PFSK-1 (cell line): Measurements from ENCODE around the gene LAD1.

Source experiments
- FOXP2 ChIP-seq: optimal IDR thresholded peaks from 2 replicates; pipeline ENCODE3; 2011; ENCODE audit warnings: borderline replicate concordance, control low read depth, inconsistent platforms; ENCODE audit not compliant: insufficient read depth; ENCODE audit errors: extremely low read length, extremely low read depth
- POLR2AphosphoS5 ChIP-seq: IDR thresholded peaks from 2 replicates; pipeline ENCODE4 v1.6.1; 2012; ENCODE audit warnings: low read depth, mild to moderate bottlenecking, control low read depth, low read length, moderate library complexity
- SIN3A ChIP-seq: IDR thresholded peaks from 2 replicates; pipeline ENCODE4 v1.6.1; 2012; ENCODE audit warnings: mild to moderate bottlenecking, low read length, moderate library complexity, borderline replicate concordance; ENCODE audit not compliant: insufficient read depth
- TAF1 ChIP-seq: IDR thresholded peaks from 2 replicates; pipeline ENCODE4 v1.6.1; 2012; ENCODE audit warnings: low read length, control low read depth, borderline replicate concordance; ENCODE audit not compliant: insufficient read depth
- TF ChIP-seq, protein P1 (sequence below), 2 experiments: IDR thresholded peaks; 2 replicates each; pipeline versions ENCODE4 v1.6.1 to v1.8.0; 2011 to 2012; ENCODE audit warnings: low read depth in 2 of 2, low read length in 2 of 2, control low read depth in 1 of 2, inconsistent platforms in 1 of 2, mild to moderate bottlenecking in 1 of 2, moderate library complexity in 1 of 2; ENCODE audit not compliant: insufficient read depth in 1 of 2

The LAD1 gene

DNA sequence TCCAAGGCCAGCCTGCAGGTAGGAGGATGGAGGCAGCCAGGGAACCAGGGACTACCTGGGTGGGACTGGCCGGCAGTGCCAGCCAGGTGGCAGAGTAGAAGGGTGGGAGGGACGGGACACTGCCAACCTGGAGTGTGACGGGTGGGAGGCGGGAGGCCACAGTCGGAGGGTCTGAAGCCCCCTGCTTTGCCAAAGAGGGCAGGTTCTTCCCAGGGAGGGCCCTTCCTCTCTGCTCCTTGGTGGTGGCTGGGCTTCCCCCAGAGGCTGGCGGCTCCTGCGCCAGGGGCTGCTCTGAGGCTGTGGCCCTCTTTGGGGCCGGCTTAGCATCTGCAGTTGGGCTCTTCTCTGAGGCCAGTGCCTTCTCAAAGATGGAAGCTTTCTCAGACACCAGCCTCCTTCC is 12.9 kb downstream of the LAD1 start:
- TF ChIP-seq, protein P1, sequence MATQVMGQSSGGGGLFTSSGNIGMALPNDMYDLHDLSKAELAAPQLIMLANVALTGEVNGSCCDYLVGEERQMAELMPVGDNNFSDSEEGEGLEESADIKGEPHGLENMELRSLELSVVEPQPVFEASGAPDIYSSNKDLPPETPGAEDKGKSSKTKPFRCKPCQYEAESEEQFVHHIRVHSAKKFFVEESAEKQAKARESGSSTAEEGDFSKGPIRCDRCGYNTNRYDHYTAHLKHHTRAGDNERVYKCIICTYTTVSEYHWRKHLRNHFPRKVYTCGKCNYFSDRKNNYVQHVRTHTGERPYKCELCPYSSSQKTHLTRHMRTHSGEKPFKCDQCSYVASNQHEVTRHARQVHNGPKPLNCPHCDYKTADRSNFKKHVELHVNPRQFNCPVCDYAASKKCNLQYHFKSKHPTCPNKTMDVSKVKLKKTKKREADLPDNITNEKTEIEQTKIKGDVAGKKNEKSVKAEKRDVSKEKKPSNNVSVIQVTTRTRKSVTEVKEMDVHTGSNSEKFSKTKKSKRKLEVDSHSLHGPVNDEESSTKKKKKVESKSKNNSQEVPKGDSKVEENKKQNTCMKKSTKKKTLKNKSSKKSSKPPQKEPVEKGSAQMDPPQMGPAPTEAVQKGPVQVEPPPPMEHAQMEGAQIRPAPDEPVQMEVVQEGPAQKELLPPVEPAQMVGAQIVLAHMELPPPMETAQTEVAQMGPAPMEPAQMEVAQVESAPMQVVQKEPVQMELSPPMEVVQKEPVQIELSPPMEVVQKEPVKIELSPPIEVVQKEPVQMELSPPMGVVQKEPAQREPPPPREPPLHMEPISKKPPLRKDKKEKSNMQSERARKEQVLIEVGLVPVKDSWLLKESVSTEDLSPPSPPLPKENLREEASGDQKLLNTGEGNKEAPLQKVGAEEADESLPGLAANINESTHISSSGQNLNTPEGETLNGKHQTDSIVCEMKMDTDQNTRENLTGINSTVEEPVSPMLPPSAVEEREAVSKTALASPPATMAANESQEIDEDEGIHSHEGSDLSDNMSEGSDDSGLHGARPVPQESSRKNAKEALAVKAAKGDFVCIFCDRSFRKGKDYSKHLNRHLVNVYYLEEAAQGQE (IDR thresholded peaks at IDR 0.05; ENCODE audit: insufficient read depth in 1 of 2, low read depth in 2 of 2, low read length in 2 of 2) = no peak
- no peak for TF ChIP-seq POLR2AphosphoS5
- TF ChIP-seq FOXP2 = no peak
- no peak for TF ChIP-seq SIN3A
- no peak for TF ChIP-seq TAF1

DNA sequence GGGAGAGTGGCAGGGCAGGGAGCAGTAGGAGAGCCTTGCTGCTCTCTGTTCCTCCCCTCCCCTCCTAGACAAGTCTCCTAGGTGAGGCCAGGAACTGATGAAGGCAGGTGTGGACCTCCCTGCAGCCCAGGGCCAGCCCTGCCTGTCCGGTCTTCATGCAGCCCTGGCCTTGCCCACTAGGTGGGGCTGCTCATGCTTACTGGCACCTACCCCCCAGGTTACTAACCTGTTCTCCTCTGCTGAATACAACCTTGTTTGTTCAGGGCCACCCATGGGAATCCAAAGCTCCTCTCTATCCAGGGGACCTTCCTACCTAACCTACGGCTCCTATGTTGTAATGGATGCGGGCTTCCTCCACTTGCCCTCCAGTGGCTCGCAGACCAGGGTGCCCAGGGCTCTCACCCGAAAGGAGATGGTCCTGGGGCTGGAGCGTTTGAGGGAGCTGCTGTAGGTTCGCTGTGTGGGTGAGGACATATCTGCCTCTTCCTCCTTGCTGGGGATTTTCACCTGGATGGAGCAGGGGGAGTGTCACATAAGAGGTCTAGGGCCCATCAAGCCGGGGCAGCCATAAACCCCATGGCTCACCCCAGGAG is 13.7 kb downstream of the LAD1 start:
- TF ChIP-seq, protein P1 (IDR thresholded peaks at IDR 0.05; ENCODE audit: insufficient read depth in 1 of 2, low read depth in 2 of 2, low read length in 2 of 2) = no peak
- TF ChIP-seq TAF1 (no peak), SIN3A (no peak), POLR2AphosphoS5 (no peak), FOXP2 (no peak)

DNA sequence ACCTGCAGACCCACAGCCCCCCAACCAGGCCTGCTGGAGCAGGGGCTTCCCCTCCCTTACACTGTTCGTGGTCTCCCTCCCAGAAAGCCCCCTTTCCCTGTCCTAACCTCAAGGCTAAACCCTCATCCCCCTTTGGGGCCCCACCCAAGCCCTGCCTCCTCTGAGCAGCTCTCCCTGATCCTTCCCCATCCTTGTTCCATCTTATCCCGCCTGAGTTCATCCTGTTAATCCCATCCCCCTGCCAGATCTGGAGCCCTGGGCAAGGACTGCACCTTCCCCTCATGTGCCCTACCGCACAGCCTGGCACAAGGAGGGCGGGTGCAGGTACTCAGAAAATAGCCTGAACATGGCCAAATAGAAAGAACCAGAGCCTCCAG is 14.7 kb downstream of the LAD1 start:
- TF ChIP-seq, protein P1 (IDR thresholded peaks at IDR 0.05; ENCODE audit: insufficient read depth in 1 of 2, low read depth in 2 of 2, low read length in 2 of 2) = no peak
- TF ChIP-seq POLR2AphosphoS5 = no peak

DNA sequence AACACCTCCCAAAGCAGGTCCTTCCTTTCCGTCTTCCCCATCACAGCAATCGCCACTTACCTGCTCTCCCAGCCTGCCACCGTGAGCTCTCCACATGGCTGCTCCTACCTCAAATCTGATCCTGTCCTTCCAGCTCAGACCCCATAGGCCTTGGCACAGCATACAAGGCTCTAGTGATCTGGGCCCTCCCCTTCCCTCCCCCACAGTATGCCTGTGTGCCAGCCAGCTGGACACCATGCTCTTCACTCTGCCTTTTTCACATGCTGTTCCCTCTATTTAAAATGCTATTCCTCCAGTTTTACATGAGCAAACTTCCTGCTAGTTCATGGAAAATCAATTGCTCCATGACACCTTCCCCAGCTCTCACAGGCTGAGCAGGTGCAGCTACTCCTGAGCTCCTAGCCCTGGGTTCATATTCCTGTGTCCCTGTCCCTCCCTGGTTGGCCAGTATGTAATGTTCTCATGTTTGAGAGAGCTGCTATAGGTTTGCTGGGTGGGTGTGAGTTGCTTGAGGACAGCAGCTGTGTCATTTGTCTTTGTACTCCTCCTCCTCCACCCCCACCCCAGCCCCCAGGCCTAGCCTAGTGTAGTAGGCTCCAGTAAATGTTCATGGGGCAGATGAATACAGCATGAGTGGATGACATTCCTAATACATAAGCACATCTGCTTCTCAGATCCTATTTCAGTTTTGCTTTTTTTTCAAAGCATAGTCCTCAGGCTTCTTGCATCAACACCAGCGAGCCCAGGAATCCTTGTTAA is 15.3 kb downstream of the LAD1 start:
- TF ChIP-seq FOXP2 = no peak

DNA sequence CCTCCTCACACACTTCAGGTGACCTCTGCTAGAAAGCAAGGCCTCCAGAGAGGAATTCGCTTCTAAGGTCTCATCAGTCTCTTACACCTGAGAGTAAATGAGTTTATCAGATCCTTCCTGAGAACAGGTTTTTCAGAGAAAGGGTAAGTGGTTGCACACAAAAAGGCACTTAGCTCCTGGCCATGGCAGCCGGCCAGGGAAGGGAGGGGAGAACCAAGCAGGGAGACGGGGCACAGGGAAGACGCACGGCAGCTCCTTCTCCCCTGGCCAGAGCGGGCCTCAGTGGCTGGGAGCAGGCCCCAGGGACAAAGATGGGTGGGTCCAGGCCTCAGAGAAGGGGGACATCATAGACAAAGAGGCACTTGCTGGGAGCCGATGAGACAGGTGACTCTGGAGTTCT is 18.0 kb downstream of the LAD1 start:
- no peak for TF ChIP-seq POLR2AphosphoS5
- TF ChIP-seq SIN3A = no peak

DNA sequence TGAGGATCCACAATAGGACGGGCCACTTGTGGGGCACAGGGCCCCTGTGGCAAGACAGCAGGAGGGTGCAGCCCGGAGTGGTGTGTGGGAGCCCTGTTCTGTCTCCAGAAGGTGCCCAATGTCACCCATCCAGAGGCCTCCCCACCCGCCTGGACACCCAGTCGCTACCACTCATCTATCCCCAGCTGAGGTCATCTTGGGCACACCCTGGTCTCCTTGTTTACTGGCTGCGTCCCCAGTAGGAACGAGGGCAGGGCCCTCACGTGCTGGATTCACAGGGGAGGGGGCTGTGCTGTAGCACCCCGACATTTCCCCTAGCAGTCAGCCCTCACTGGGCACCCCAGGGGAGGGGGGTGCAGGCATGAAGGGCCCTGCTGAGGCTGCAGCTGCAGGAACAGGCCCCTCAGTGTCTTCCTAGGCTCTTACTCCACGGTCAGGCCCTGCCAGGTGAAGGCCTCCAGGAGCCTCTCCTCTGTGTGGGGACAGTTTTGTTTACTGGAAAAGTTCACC is 19.3 kb downstream of the LAD1 start:
- TF ChIP-seq FOXP2 (no peak), SIN3A (no peak), POLR2AphosphoS5 (no peak), TAF1 (no peak)
- TF ChIP-seq, protein P1 (IDR thresholded peaks at IDR 0.05; ENCODE audit: insufficient read depth in 1 of 2, low read depth in 2 of 2, low read length in 2 of 2) = no peak
